Chondrocyte (in vitro differentiated cells): ENCODE measurements around the gene GUCY1A2. TPM values are rescaled to one million over a fixed set of nuclear protein-coding genes. Genes with fewer than 3 reads are reported as not detected.
"Not testable (repeated sequence)": the region's sequence is repeated elsewhere in the genome, so short reads cannot be mapped to it uniquely, and the experiment has no call there.

Experiments used
- DNase-seq: peaks from one replicate; pipeline ENCODE4 v3.0.0; 2021; ENCODE audit warnings: mixed read lengths, low spot score
- H3K27ac Mint-ChIP-seq: one replicate; pipeline ENCODE4 v1.8.0; 2021; ENCODE audit warnings: mild to moderate bottlenecking, moderate library complexity, mixed read lengths; ENCODE audit not compliant: unreplicated experiment
- H3K27me3 Mint-ChIP-seq: 2 replicates; pipeline ENCODE4 v1.8.0; 2021; ENCODE audit warnings: low read depth, mixed read lengths
- H3K36me3 Mint-ChIP-seq: 2 replicates; pipeline ENCODE4 v1.8.0; 2021; ENCODE audit warnings: low read depth, mixed read lengths
- H3K4me1 Mint-ChIP-seq: 2 replicates; pipeline ENCODE4 v1.8.0; 2021; ENCODE audit warnings: low read depth, mild to moderate bottlenecking, mixed read lengths
- H3K4me3 Mint-ChIP-seq: one replicate; pipeline ENCODE4 v1.8.0; 2021; ENCODE audit warnings: mild to moderate bottlenecking, moderate library complexity, mixed read lengths; ENCODE audit not compliant: unreplicated experiment
- H3K9me3 Mint-ChIP-seq: 2 replicates; pipeline ENCODE4 v1.8.0; 2021; ENCODE audit warnings: low read depth, mixed read lengths
- CTCF ChIP-seq: fragments of 200-600 bp; sonication (generic); IDR thresholded peaks from 2 replicates; pipeline ENCODE4 v1.5.0; 2021; ENCODE audit warnings: antibody characterized with exemption, mild to moderate bottlenecking, moderate library complexity
- total RNA-seq: library from RNA; stranded (reverse); gene quantifications from 3 replicates; pipeline ENCODE4 v1.2.1, GENCODE V29; 2021

Gene GUCY1A2
- total RNA-seq, 1 donor from 2014 or later: 17.4 TPM

- H3K9me3 Mint-ChIP-seq: no peaks in the 10 kb centered on the region
- no peaks in the 10 kb centered on the region for H3K36me3 Mint-ChIP-seq
- no peaks in the 10 kb centered on the region for H3K4me1 Mint-ChIP-seq
- DNase-seq: no peak
- no peak overlapping the region for H3K27ac Mint-ChIP-seq
- H3K27me3 Mint-ChIP-seq: no peaks in the 10 kb centered on the region
- no peak for TF ChIP-seq CTCF
- no peak overlapping the region for H3K4me3 Mint-ChIP-seq
Measured at GRCh38 chr11:106834567-106834966, 183.7 kb downstream of the GUCY1A2 start.

DNA sequence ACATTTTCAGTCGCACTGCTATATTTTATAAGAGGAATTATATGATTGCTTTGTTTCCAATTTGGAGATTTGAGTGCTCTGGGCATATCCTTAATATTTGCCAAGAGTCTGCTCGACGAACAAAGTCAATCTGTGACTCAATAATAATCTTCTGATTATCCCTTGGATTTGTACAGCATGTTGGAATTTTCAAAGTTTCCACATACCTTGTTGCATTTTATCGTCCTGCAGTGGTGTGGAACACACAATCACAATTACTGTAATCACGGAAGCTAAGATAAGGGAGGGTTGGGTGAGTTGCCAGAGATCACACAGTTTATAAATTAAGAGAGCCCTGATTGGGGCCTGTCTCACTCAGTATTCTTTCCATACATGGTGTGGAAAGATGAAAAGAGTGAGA lies 189.3 kb downstream of the GUCY1A2 start:
- H3K27ac Mint-ChIP-seq: no peak overlapping the region
- H3K9me3 Mint-ChIP-seq: peaks cover 4% of the 10 kb centered on the region
- no peak for DNase-seq
- no peak for TF ChIP-seq CTCF
- H3K36me3 Mint-ChIP-seq: peaks cover 2% of the 10 kb centered on the region
- no peaks in the 10 kb centered on the region for H3K27me3 Mint-ChIP-seq
- no peaks in the 10 kb centered on the region for H3K4me1 Mint-ChIP-seq
- no peak overlapping the region for H3K4me3 Mint-ChIP-seq

DNA sequence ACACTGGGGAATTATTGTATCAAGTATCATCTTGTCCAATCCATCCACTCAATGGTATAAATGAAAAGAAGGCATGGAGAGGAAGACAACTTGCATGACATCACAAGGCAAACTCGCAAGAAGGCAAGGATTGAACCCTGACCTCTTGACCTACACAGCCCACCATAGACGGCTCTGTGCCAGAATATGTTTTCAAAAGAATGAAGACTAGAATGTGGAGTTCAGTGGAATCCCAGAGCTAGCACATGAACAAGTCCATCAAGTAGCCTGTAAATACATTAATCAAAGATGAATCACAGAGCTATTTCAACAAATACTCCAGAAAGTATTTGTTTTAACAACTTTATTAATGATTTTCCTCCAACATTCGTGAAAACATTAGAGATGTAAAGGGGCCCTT lies 189.7 kb downstream of the GUCY1A2 start:
- Mint-ChIP-seq H3K27ac (no peak overlapping the region), H3K4me3 (no peak overlapping the region), H3K4me1 (no peaks in the 10 kb centered on the region), H3K36me3 (peaks cover 2% of the 10 kb centered on the region), H3K27me3 (no peaks in the 10 kb centered on the region), H3K9me3 (peaks cover 4% of the 10 kb centered on the region)
- no peak for TF ChIP-seq CTCF
- DNase-seq: no peak

DNA sequence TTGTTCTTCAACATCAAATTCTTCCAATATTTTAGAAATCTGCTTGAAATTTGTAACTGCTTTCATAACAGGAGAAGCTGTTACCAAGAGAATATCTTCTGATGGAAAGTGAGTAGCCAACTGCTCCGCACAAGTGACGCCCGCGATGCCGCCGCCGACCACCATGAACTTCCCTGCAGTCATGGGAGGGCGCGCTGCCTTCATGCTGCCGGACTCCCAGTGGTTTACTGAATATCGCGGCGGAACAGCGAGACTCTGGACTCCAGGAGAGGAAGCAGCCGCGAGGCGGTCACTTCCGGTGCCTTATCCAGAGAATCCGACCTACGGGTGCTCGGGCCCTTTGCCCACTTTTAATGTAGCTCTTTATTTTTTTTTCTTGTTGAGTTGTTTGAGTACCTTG lies 190.6 kb downstream of the GUCY1A2 start:
- Mint-ChIP-seq H3K4me3 (no peak overlapping the region), H3K36me3 (peaks cover 2% of the 10 kb centered on the region), H3K4me1 (no peaks in the 10 kb centered on the region), H3K27me3 (no peaks in the 10 kb centered on the region), H3K9me3 (peaks cover 6% of the 10 kb centered on the region), H3K27ac (no peak overlapping the region)
- DNase-seq: peak; percentile 71
- no peak for TF ChIP-seq CTCF

- H3K27ac Mint-ChIP-seq, H3K36me3 Mint-ChIP-seq, H3K4me1 Mint-ChIP-seq: not testable (repeated sequence)
Measured at GRCh38 chr11:106826558-106826957, 191.7 kb downstream of the GUCY1A2 start.

DNA sequence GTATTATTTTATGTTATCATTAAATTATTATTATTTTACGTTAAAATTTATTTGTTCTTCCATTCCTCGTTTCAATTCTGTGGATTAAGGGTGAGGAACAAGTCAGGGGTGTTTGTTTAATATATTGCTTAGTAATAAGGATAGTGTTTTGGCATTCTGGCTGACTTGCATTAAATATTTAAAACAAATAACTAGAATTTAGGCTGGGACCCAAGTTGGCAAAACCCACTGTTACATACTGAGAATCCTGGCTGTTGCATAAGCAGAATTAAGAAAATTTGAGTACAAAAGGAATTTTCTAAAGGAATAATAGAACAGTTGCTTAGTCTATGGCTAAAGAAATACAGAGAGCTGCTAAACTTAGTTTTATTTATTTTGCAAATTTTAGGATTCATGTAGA lies 196.4 kb downstream of the GUCY1A2 start:
- Mint-ChIP-seq H3K4me3 (no peak overlapping the region), H3K27me3 (peaks cover 1% of the 10 kb centered on the region), H3K9me3 (peaks cover 2% of the 10 kb centered on the region), H3K27ac (no peak overlapping the region), H3K4me1 (no peaks in the 10 kb centered on the region), H3K36me3 (no peaks in the 10 kb centered on the region)
- no peak for TF ChIP-seq CTCF
- no peak for DNase-seq

More at GRCh38 chr11:106826558-106826957, 191.7 kb downstream of the GUCY1A2 start:
- H3K4me3 Mint-ChIP-seq, DNase-seq, H3K9me3 Mint-ChIP-seq, H3K27me3 Mint-ChIP-seq: not testable (repeated sequence)
